ENCODE data around the gene SPATA2L. TPM values are rescaled to one million over a fixed set of nuclear protein-coding genes. Genes with fewer than 3 reads are reported as not detected.

The SPATA2L gene
- total and polyA plus RNA-seq, 12 donors = 1.9 to 13.0 (median 3.1) TPM

- no peaks in the 10 kb centered on the region for H3K27me3 ChIP-seq
- no peak overlapping the region for H3K4me3 ChIP-seq
- H3K4me1 ChIP-seq = peaks cover 0 to 3% (median 0%) of the 10 kb centered on the region in 9 donors
- ATAC-seq (peak in 1 of 8 donors; percentile 4), DNase-seq (no peak)
- H3K27ac ChIP-seq = no peak overlapping the region
- H3K36me3 ChIP-seq = peaks cover 5 to 90% (median 71%) of the 10 kb centered on the region in 9 donors
- no peak for TF ChIP-seq CTCF (IDR thresholded peaks at IDR 0.05)
- intact Hi-C loops (cut with DNase I) = no loop called here
- no peaks in the 10 kb centered on the region for H3K9me3 ChIP-seq
- WGBS, 2 donors = 90 to 94% methylated on average over 20 of the region's 20 CpGs
Measured at GRCh38 chr16:89737341-89738071, 36.0 kb upstream of the SPATA2L start.

DNA sequence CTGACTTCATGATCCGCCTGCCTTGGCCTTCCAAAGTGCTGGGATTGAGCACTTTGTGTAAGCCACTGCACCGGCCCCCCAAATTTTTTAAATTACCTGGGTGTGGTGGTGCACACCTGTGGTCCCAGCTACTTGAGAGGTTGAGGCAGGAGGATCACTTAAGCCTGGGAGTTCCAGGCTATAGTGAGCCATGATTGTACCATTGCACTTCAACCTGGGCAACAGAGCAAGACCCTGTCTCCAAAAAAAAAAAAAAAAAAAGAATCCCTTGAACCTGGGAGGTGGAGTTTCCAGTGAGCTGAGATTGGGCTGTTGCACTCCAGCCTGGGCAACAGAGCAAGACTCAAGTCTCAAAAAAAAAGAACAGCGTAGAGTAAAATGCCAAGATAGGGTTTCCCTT lies 35.0 kb upstream of the SPATA2L start:
- DNase-seq = no peak
- Histone ChIP-seq H3K27ac (no peak overlapping the region), H3K4me1 (peaks cover 0 to 3% (median 0%) of the 10 kb centered on the region in 9 donors), H3K36me3 (peaks cover 5 to 97% (median 72%) of the 10 kb centered on the region in 9 donors), H3K9me3 (no peaks in the 10 kb centered on the region), H3K27me3 (no peaks in the 10 kb centered on the region), H3K4me3 (no peak overlapping the region)
- WGBS, 2 donors = 90 to 94% methylated on average over 3 of the region's 3 CpGs
- intact Hi-C loops (cut with DNase I) = no loop called here
- TF ChIP-seq CTCF (IDR thresholded peaks at IDR 0.05) = no peak
- ATAC-seq = no peak

DNA sequence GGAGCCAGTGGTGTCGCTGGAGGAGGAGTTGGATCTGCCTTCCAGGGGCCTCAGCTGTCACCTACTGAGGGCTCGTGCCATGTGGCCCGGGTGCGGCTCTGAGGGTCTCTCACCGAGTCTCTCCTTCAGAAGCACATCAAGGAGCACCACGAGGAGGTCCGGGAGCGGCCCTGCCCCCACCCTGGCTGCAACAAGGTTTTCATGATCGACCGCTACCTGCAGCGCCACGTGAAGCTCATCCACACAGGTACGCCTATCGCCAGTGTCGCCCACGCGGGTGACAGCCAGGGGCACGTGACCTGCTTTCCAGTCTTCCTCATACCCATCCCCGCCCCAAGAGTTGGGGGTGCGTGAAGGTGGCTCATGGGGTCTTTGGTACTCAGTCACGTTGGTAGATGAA lies 32.3 kb upstream of the SPATA2L start:
- no peak for TF ChIP-seq CTCF (IDR thresholded peaks at IDR 0.05)
- Histone ChIP-seq H3K4me3 (no peak overlapping the region), H3K36me3 (peaks cover 17 to 97% (median 72%) of the 10 kb centered on the region in 9 donors), H3K27ac (no peak overlapping the region), H3K9me3 (no peaks in the 10 kb centered on the region), H3K27me3 (no peaks in the 10 kb centered on the region), H3K4me1 (peaks cover 0 to 3% (median 0%) of the 10 kb centered on the region in 9 donors)
- intact Hi-C loops (cut with DNase I) = no loop called here
- no peak for DNase-seq
- ATAC-seq = no peak
- 92 to 95% methylated on average over 21 of the region's 21 CpGs for WGBS, 2 donors

DNA sequence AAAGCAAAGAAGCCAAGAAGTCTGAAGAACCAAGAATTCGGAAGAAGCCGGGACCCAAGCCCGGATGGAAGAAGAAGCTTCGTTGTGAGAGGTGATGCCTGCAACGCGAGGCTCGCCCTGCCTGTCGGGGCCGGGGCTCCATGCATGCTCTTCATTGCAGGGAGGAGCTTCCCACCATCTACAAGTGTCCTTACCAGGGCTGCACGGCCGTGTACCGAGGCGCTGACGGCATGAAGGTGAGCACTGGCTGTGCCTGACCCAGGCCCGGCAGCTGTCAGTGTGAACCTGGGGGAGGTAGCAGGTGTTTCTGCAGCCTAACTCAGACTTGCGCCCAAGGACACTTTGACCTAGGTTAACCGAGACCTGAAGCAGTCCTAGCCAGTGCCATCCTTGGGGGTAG lies 31.8 kb upstream of the SPATA2L start:
- DNase-seq = no peak
- TF ChIP-seq CTCF (IDR thresholded peaks at IDR 0.05) = no peak
- Histone ChIP-seq H3K9me3 (no peaks in the 10 kb centered on the region), H3K4me1 (peaks cover 0 to 3% (median 0%) of the 10 kb centered on the region in 9 donors), H3K4me3 (no peak overlapping the region), H3K27me3 (no peaks in the 10 kb centered on the region), H3K27ac (no peak overlapping the region), H3K36me3 (peaks cover 16 to 96% (median 69%) of the 10 kb centered on the region in 9 donors)
- intact Hi-C loops (cut with DNase I) = no loop called here
- ATAC-seq = no peak
- WGBS, 2 donors = 89 to 91% methylated on average over 17 of the region's 17 CpGs

All from heart right ventricle (tissue), 16 donors.